H1 (cell line): ENCODE data around the gene CEACAM16. TPM values are rescaled to one million over a fixed set of nuclear protein-coding genes. Genes with fewer than 3 reads are reported as not detected.

Experiments
- CTCF ChIA-PET: fragments of 300-600 bp; sonication (Branson Sonifier 250); formaldehyde crosslinking; loops from one replicate; lab custom pipeline; 2021; ENCODE audit not compliant: partially characterized antibody; lab: Charles Lee
- POLR2A ChIA-PET: fragments of 300-600 bp; sonication (Branson Sonifier 250); formaldehyde crosslinking; loops from one replicate; lab custom pipeline; 2021; ENCODE audit warnings: inconsistent platforms; ENCODE audit not compliant: partially characterized antibody; lab: Charles Lee
- DNase-seq, 2 experiments: peaks; one replicate each; pipeline versions ENCODE4 v3.0.0 to v3.0.0-alpha.2; 2010 to 2022; ENCODE audit warnings: low spot score in 2 of 2, low read depth in 1 of 2, mixed read lengths in 1 of 2
- FAIRE-seq: peaks from 2 replicates; lab custom pipeline; 2011; peaks lifted over from hg19 to GRCh38; lab: Jason Lieb, UNC
- H2AFZ ChIP-seq: 2 replicates; pipeline ENCODE4 v1.8.1; 2012; ENCODE audit warnings: low read length, inconsistent platforms
- H2AK5ac ChIP-seq: 2 replicates; pipeline ENCODE4 v1.6.1; 2013; ENCODE audit warnings: low read depth, low read length
- H2BK120ac ChIP-seq: replicated peaks from 2 replicates; pipeline ENCODE3; 2013; ENCODE audit warnings: low read depth, low read length, inconsistent platforms
- H2BK12ac ChIP-seq: 2 replicates; pipeline ENCODE4 v1.6.1; 2013; ENCODE audit warnings: low read depth, low read length
- H2BK15ac ChIP-seq: 2 replicates; pipeline ENCODE4 v1.6.1; 2013; ENCODE audit warnings: low read length
- H2BK20ac ChIP-seq: 2 replicates; pipeline ENCODE4 v1.6.1; 2013; ENCODE audit warnings: low read length
- H2BK5ac ChIP-seq: 2 replicates; pipeline ENCODE4 v1.6.1; 2013; ENCODE audit warnings: low read depth, low read length
- H3K14ac ChIP-seq: 2 replicates; pipeline ENCODE4 v1.6.1; 2013; ENCODE audit warnings: inconsistent platforms; ENCODE audit not compliant: insufficient read length
- H3K18ac ChIP-seq: 2 replicates; pipeline ENCODE4 v1.6.1; 2013; ENCODE audit warnings: low read length; ENCODE audit errors: extremely low read depth
- H3K23ac ChIP-seq: 2 replicates; pipeline ENCODE4 v1.6.1; 2013; ENCODE audit warnings: inconsistent platforms; ENCODE audit not compliant: insufficient read length
- H3K23me2 ChIP-seq: 2 replicates; pipeline ENCODE4 v1.6.1; 2013; ENCODE audit warnings: low read depth, low read length
- H3K27ac ChIP-seq: 2 replicates; pipeline ENCODE4 v1.6.1; 2011; ENCODE audit warnings: low read depth, low read length, inconsistent platforms
- H3K27me3 ChIP-seq, 4 experiments: replicated peaks in 1 of 4; 1 replicate in 1 of 4; 2 replicates in 3 of 4; pipeline versions ENCODE4 v1.6.1 to v1.8.1; 2011 to 2013; ENCODE audit warnings: low read length in 3 of 4, mild to moderate bottlenecking in 3 of 4, inconsistent platforms in 2 of 4, mixed read lengths in 2 of 4, moderate library complexity in 1 of 4; ENCODE audit not compliant: control insufficient read depth in 3 of 4, insufficient read depth in 3 of 4; ENCODE audit errors: extremely low read depth in 1 of 4
- H3K36me3 ChIP-seq, 4 experiments: 2 replicates each; pipeline versions ENCODE4 v1.6.1 to v1.8.1; 2011 to 2013; ENCODE audit warnings: mild to moderate bottlenecking in 4 of 4, low read length in 3 of 4, moderate library complexity in 2 of 4, control low read depth in 1 of 4, inconsistent platforms in 1 of 4; ENCODE audit not compliant: insufficient read depth in 4 of 4, control insufficient read depth in 2 of 4
- H3K4ac ChIP-seq: replicated peaks from 2 replicates; pipeline ENCODE3; 2013; ENCODE audit warnings: low read length, low read depth, mixed read lengths, inconsistent platforms; ENCODE audit not compliant: insufficient read length
- H3K4me1 ChIP-seq, 4 experiments: replicated peaks in 1 of 4; 1 replicate in 1 of 4; 2 replicates in 3 of 4; pipeline versions ENCODE4 v1.6.1 to v1.8.1; 2011 to 2013; ENCODE audit warnings: low read length in 3 of 4, inconsistent platforms in 2 of 4, mixed read lengths in 1 of 4; ENCODE audit not compliant: insufficient read depth in 4 of 4, control insufficient read depth in 3 of 4
- H3K4me2 ChIP-seq, 2 experiments: 2 replicates each; pipeline versions ENCODE4 v1.6.1 to v1.8.1; 2011 to 2013; ENCODE audit warnings: low read depth in 2 of 2, low read length in 2 of 2, control low read depth in 1 of 2, inconsistent platforms in 1 of 2, mild to moderate bottlenecking in 1 of 2; ENCODE audit not compliant: insufficient read depth in 1 of 2
- H3K4me3 ChIP-seq, 4 experiments: fragments of 200-600, 300-600 bp in 1 of 4; sonication (generic), shearing (Covaris generic), sonication (Bioruptor Twin) in 1 of 4; 2 replicates each; pipeline versions ENCODE4 v1.5.1 to v1.8.1; 2011 to 2016; ENCODE audit warnings: low read length in 4 of 4, low read depth in 3 of 4, control low read depth in 2 of 4, inconsistent platforms in 2 of 4, mild to moderate bottlenecking in 2 of 4, mixed read lengths in 1 of 4, moderate library complexity in 1 of 4; ENCODE audit not compliant: insufficient read depth in 2 of 4; ENCODE audit errors: extremely low read depth in 1 of 4
- H3K56ac ChIP-seq: replicated peaks from 2 replicates; pipeline ENCODE3; 2013; ENCODE audit warnings: low read depth, mild to moderate bottlenecking, mixed read lengths, low read length, inconsistent platforms; ENCODE audit not compliant: insufficient read length
- H3K79me1 ChIP-seq: 2 replicates; pipeline ENCODE4 v1.6.1; 2013; ENCODE audit warnings: low read depth, low read length, control low read depth
- H3K79me2 ChIP-seq, 2 experiments: 2 replicates each; pipeline versions ENCODE4 v1.6.1 to v1.8.1; 2012 to 2013; ENCODE audit warnings: low read length in 2 of 2, mild to moderate bottlenecking in 2 of 2, inconsistent platforms in 1 of 2; ENCODE audit not compliant: insufficient read depth in 2 of 2, control insufficient read depth in 1 of 2
- H3K9ac ChIP-seq, 4 experiments: replicated peaks in 1 of 4; 1 replicate in 1 of 4; 2 replicates in 3 of 4; pipeline versions ENCODE4 v1.6.1 to v1.8.1; 2011 to 2013; ENCODE audit warnings: low read depth in 3 of 4, low read length in 3 of 4, control low read depth in 2 of 4, mild to moderate bottlenecking in 2 of 4, moderate library complexity in 2 of 4, inconsistent platforms in 1 of 4; ENCODE audit errors: extremely low read depth in 1 of 4
- H3K9me3 ChIP-seq, 2 experiments: 2 replicates each; pipeline versions ENCODE4 v1.6.1 to v1.8.1; 2012 to 2013; ENCODE audit warnings: mild to moderate bottlenecking in 2 of 2, moderate library complexity in 2 of 2, control low read depth in 1 of 2, inconsistent platforms in 1 of 2, low read depth in 1 of 2, low read length in 1 of 2, mixed read lengths in 1 of 2; ENCODE audit not compliant: insufficient read depth in 2 of 2
- H4K20me1 ChIP-seq, 2 experiments: replicated peaks in 1 of 2; 2 replicates each; pipeline versions ENCODE3 to v1.8.1; 2011 to 2013; ENCODE audit warnings: inconsistent platforms in 2 of 2, low read length in 2 of 2, mild to moderate bottlenecking in 1 of 2; ENCODE audit not compliant: insufficient read depth in 2 of 2, control insufficient read depth in 1 of 2
- H4K5ac ChIP-seq: 2 replicates; pipeline ENCODE4 v1.6.1; 2013; ENCODE audit warnings: low read length, low read depth, mixed read lengths, inconsistent platforms; ENCODE audit not compliant: insufficient read length
- H4K8ac ChIP-seq: 2 replicates; pipeline ENCODE4 v1.8.0; 2013; ENCODE audit warnings: mild to moderate bottlenecking, moderate library complexity, low read length, inconsistent platforms; ENCODE audit not compliant: insufficient read depth; ENCODE audit errors: extremely low read depth
- H4K91ac ChIP-seq: replicated peaks from 2 replicates; pipeline ENCODE3; 2013; ENCODE audit warnings: low read length, mixed read lengths, inconsistent platforms; ENCODE audit not compliant: insufficient read length
- WGBS, 2 experiments: shearing (Covaris generic) in 1 of 2; methylation state at CpG; one replicate each; pipeline versions ENCODE4 v1.1.6 to v1.1.7; 2013 to 2015; ENCODE audit warnings: low lambda C conversion rate in 2 of 2, mixed read lengths in 2 of 2, inconsistent platforms in 1 of 2, low coverage in 1 of 2, missing lambda C conversion rate in 1 of 2; ENCODE audit not compliant: insufficient replicate concordance in 2 of 2, insufficient coverage in 1 of 2, insufficient read length in 1 of 2; ENCODE audit errors: extremely low coverage in 1 of 2, missing lambda C conversion rate in 1 of 2; 5-methylcytosine and 5-hydroxymethylcytosine counted together
- polyA plus RNA-seq, 7 experiments: library from polyadenylated mRNA; depleted of rRNA in 3 of 7; stranded (reverse) in 5 of 7; unstranded in 2 of 7; fragments of >200 nt in 5 of 7; fragments of 200-250 nt in 2 of 7; gene quantifications; 1 replicate in 5 of 7; 2 replicates in 1 of 7; 4 replicates in 1 of 7; pipeline versions ENCODE4 v1.2.1 to v1.2.3, GENCODE V29; 2011 to 2013; ENCODE audit warnings: missing spikeins in 2 of 7, mixed read lengths in 2 of 7
- total RNA-seq: library from RNA; stranded (reverse); fragmentation: NEBNext Ultra II Directional; extraction: Animal tissue kit (Norgen Biotek cat#: 25700); gene quantifications from 2 replicates; pipeline ENCODE4 v1.2.1, GENCODE V29; 2021
- TF ChIP-seq, protein P1 (sequence below): IDR thresholded peaks from 2 replicates; pipeline ENCODE4 v1.6.1; 2012; ENCODE audit warnings: low read length, inconsistent platforms

The CEACAM16 gene
- total and polyA plus RNA-seq, 2 of the 8 experiments (the other 6 are each of a cell fraction or from before 2014, with no cell fraction given) = not detected

DNA sequence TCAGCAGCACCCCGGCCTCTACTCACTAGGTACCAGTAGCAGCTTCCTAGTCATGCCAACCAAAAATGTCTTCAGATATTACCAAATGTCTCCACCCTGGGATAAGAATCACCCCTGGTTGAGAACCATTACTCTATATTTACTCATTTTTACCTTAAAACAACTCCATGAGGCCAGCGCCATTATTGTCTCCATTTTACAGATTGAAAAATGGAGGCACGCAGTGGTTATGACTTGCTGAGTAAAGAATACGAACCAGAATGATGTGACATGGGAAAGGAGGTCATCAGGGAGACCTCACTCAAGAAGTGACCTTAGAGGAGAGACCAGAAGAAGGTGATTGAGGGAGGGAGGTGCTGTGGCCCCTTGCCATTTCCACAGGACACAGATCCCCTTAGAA lies 25.4 kb upstream of the CEACAM16 start:
- 88% methylated on average over 4 of the region's 4 CpGs; no CpG with 5 or more reads in 1 of the 2 experiments for WGBS, 2 experiments
- Histone ChIP-seq H3K79me1 (no peaks in the 10 kb centered on the region), H2BK5ac (no peak overlapping the region), H2AFZ (no peak overlapping the region), H3K56ac (no peak overlapping the region), H4K5ac (no peak overlapping the region), H3K4me1 (no peaks in the 10 kb centered on the region), H4K20me1 (no peaks in the 10 kb centered on the region), H3K4me2 (no peak overlapping the region), H3K18ac (no peak overlapping the region), H3K79me2 (no peaks in the 10 kb centered on the region), H3K14ac (no peak overlapping the region), H3K27me3 (no peaks in the 10 kb centered on the region), H3K9me3 (no peaks in the 10 kb centered on the region), H3K4ac (no peak overlapping the region), H2BK15ac (no peak overlapping the region), H3K23ac (no peak overlapping the region), H3K4me3 (no peak overlapping the region), H3K36me3 (no peaks in the 10 kb centered on the region), H2AK5ac (no peak overlapping the region), H4K91ac (no peak overlapping the region), H2BK120ac (no peak overlapping the region), H2BK20ac (no peak overlapping the region), H3K9ac (no peak overlapping the region), H3K27ac (no peak overlapping the region), H3K23me2 (no peaks in the 10 kb centered on the region), H2BK12ac (no peak overlapping the region), H4K8ac (no peak overlapping the region)
- POLR2A ChIA-PET = interaction anchor here (1.2 to 1.4 kb wide), 2 partner anchors 10 kb away, joined by 3 to 5 read pairs; no protein-coding TSS in a partner anchor
- TF ChIP-seq, protein P1, sequence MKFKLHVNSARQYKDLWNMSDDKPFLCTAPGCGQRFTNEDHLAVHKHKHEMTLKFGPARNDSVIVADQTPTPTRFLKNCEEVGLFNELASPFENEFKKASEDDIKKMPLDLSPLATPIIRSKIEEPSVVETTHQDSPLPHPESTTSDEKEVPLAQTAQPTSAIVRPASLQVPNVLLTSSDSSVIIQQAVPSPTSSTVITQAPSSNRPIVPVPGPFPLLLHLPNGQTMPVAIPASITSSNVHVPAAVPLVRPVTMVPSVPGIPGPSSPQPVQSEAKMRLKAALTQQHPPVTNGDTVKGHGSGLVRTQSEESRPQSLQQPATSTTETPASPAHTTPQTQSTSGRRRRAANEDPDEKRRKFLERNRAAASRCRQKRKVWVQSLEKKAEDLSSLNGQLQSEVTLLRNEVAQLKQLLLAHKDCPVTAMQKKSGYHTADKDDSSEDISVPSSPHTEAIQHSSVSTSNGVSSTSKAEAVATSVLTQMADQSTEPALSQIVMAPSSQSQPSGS = no peak
- DNase-seq = no peak
- CTCF ChIA-PET = interaction anchor here (1.3 to 1.5 kb wide), 2 partner anchors 50 to 97 kb away, joined by 5 to 6 read pairs; no protein-coding TSS in a partner anchor
- FAIRE-seq = no peak
